PC-9 (cell line): ENCODE data around the gene KCNK2.

Experiments used
- CTCF ChIP-seq: fragments of 200-600 bp; sonication (generic); conservative IDR thresholded peaks from 2 replicates; pipeline ENCODE4 v1.6.1; 2017; ENCODE audit warnings: mixed run types, antibody characterized with exemption, mild to moderate bottlenecking, moderate library complexity
- EZH2 ChIP-seq: fragments of 200-600 bp; sonication (generic); IDR thresholded peaks from 2 replicates; pipeline ENCODE4 v1.8.0; 2017; ENCODE audit warnings: antibody characterized with exemption, low read depth

- no peak for TF ChIP-seq CTCF
- TF ChIP-seq EZH2, result no peak
Measured at GRCh38 chr1:215276582-215276981, 194.0 kb downstream of the KCNK2 start.
